Lower lobe of right lung (tissue), 2 donors: ENCODE results near the gene EPSTI1. TPM values are rescaled to one million over a fixed set of nuclear protein-coding genes. Genes with fewer than 3 reads are reported as not detected.

Experiments
- ATAC-seq, 2 donors: fragments of 200-7000 bp; cut with Tn5 transposase; one replicate each; pipeline ENCODE4 v1.9.1; 2020 to 2022; ENCODE audit warnings: mild to moderate bottlenecking in 2 of 2, moderate library complexity in 2 of 2
- DNase-seq: peaks from one replicate; pipeline ENCODE4 v3.0.0-alpha.2; 2020
- H3K27ac ChIP-seq: fragments of 200-600 bp; one replicate; pipeline ENCODE4 v1.8.0; 2022
- H3K27me3 ChIP-seq: fragments of 200-600 bp; one replicate; pipeline ENCODE4 v1.8.0; 2022; ENCODE audit warnings: low read depth
- H3K36me3 ChIP-seq: fragments of 200-600 bp; one replicate; pipeline ENCODE4 v1.8.0; 2022; ENCODE audit warnings: mild to moderate bottlenecking
- H3K4me1 ChIP-seq: fragments of 200-600 bp; one replicate; pipeline ENCODE4 v1.8.0; 2022
- H3K4me3 ChIP-seq: fragments of 200-600 bp; one replicate; pipeline ENCODE4 v1.8.0; 2022; ENCODE audit warnings: mild to moderate bottlenecking
- H3K9me3 ChIP-seq: fragments of 200-600 bp; one replicate; pipeline ENCODE4 v1.8.0; 2022
- CTCF ChIP-seq: fragments of 200-600 bp; IDR thresholded peaks from one replicate; pipeline ENCODE4 v1.8.0; 2022; ENCODE audit warnings: antibody characterized with exemption, mild to moderate bottlenecking
- intact Hi-C: fragments of 100-400 bp; cut with DNase I; formaldehyde crosslinking; loops from one replicate; pipeline ENCODE4 v1.11.0; 2022
- total RNA-seq: library from RNA; stranded (reverse); fragmentation: NEBNext Ultra II Directional; extraction: Animal tissue kit (Norgen Biotek cat#: 25700); gene quantifications from one replicate; pipeline ENCODE4 v1.2.1, GENCODE V29; 2021
- donor health status: DM: no; HTN: yes; CAD: no; lungs with severe emphysema.

EPSTI1 gene
- total RNA-seq, 1 donor from 2014 or later = 38.6 TPM

GRCh38 chr13:42929886-42930535 is 62.0 kb downstream of the EPSTI1 start:
- intact Hi-C loops = no loop called here
- Histone ChIP-seq H3K36me3 (peaks cover 16% of the 10 kb centered on the region), H3K27ac (no peak overlapping the region), H3K4me3 (no peak overlapping the region), H3K9me3 (no peaks in the 10 kb centered on the region), H3K4me1 (no peaks in the 10 kb centered on the region), H3K27me3 (no peaks in the 10 kb centered on the region)
- no peak for ATAC-seq
- DNase-seq = no peak
- no peak for TF ChIP-seq CTCF

GRCh38 chr13:42926555-42926954 is 65.5 kb downstream of the EPSTI1 start:
- Histone ChIP-seq H3K27ac (no peak overlapping the region), H3K4me1 (no peaks in the 10 kb centered on the region), H3K9me3 (no peaks in the 10 kb centered on the region), H3K27me3 (no peaks in the 10 kb centered on the region), H3K36me3 (peaks cover 28% of the 10 kb centered on the region), H3K4me3 (no peak overlapping the region)
- intact Hi-C loops = no loop called here
- no peak for TF ChIP-seq CTCF
- DNase-seq (no peak), ATAC-seq (no peak)

GRCh38 chr13:42926043-42926442 is 66.0 kb downstream of the EPSTI1 start:
- Histone ChIP-seq H3K4me3 (no peak overlapping the region), H3K9me3 (no peaks in the 10 kb centered on the region), H3K27me3 (no peaks in the 10 kb centered on the region), H3K27ac (no peak overlapping the region), H3K36me3 (peaks cover 28% of the 10 kb centered on the region), H3K4me1 (no peaks in the 10 kb centered on the region)
- DNase-seq (no peak), ATAC-seq (no peak)
- TF ChIP-seq CTCF = no peak
- intact Hi-C loops = no loop called here

- DNase-seq (no peak), ATAC-seq (no peak)
- Histone ChIP-seq H3K9me3 (no peaks in the 10 kb centered on the region), H3K4me3 (no peak overlapping the region), H3K4me1 (no peaks in the 10 kb centered on the region), H3K27ac (no peak overlapping the region), H3K36me3 (peaks cover 28% of the 10 kb centered on the region), H3K27me3 (no peaks in the 10 kb centered on the region)
- no peak for TF ChIP-seq CTCF
- intact Hi-C loops = no loop called here
These were observed 66.4 kb downstream of the EPSTI1 start for GRCh38 chr13:42925626-42926025.

GRCh38 chr13:42924344-42924743 is 67.7 kb downstream of the EPSTI1 start:
- no peak overlapping the region for H3K27ac ChIP-seq
- DNase-seq = no peak
- intact Hi-C loops = no loop called here
- no peaks in the 10 kb centered on the region for H3K9me3 ChIP-seq
- no peaks in the 10 kb centered on the region for H3K4me1 ChIP-seq
- no peak overlapping the region for H3K4me3 ChIP-seq
- ATAC-seq = no peak
- no peaks in the 10 kb centered on the region for H3K27me3 ChIP-seq
- peaks cover 28% of the 10 kb centered on the region for H3K36me3 ChIP-seq
- no peak for TF ChIP-seq CTCF
